ENCODE results near the gene NOTCH2. TPM values are rescaled to one million over a fixed set of nuclear protein-coding genes. Genes with fewer than 3 reads are reported as not detected.
"Not testable (repeated sequence)": the region's sequence is repeated elsewhere in the genome, so short reads cannot be mapped to it uniquely, and the experiment has no call there.

The NOTCH2 gene
- total RNA-seq, 1 donor from 2014 or later: 112 TPM

DNA sequence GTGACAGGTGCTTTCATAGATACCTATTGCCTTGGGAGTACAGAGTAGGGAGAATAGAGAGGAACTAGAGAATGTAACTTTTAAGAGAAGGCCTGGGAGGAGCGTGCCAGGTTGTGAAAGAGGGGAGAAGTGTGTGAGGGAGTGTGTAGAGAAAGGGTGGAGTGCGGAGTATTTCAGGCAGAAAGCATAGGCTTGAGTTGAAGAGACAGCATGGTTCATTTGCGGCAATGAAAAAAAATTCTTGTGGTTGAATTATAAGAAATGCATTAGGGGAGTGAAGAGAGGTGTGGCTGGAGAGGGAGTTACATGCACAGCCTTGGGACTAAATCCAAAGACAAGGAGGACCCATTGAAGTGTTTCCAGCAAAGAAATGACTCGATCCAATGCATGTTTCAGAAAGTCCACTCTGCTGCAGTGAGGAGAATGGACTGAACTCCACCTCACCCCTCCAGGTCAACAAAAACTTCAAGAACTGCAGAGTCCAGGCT is 91.4 kb downstream of the NOTCH2 start:
- H3K27ac Mint-ChIP-seq: no peak overlapping the region
- DNase-seq (ENCODE audit: low spot score, unreplicated experiment): no peak
- H3K4me3 Mint-ChIP-seq (ENCODE audit: low read depth): no peak overlapping the region
- TF ChIP-seq, protein P1, sequence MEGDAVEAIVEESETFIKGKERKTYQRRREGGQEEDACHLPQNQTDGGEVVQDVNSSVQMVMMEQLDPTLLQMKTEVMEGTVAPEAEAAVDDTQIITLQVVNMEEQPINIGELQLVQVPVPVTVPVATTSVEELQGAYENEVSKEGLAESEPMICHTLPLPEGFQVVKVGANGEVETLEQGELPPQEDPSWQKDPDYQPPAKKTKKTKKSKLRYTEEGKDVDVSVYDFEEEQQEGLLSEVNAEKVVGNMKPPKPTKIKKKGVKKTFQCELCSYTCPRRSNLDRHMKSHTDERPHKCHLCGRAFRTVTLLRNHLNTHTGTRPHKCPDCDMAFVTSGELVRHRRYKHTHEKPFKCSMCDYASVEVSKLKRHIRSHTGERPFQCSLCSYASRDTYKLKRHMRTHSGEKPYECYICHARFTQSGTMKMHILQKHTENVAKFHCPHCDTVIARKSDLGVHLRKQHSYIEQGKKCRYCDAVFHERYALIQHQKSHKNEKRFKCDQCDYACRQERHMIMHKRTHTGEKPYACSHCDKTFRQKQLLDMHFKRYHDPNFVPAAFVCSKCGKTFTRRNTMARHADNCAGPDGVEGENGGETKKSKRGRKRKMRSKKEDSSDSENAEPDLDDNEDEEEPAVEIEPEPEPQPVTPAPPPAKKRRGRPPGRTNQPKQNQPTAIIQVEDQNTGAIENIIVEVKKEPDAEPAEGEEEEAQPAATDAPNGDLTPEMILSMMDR (IDR thresholded peaks at IDR 0.05; ENCODE audit: unreplicated experiment): no peak
- H3K4me1 Mint-ChIP-seq (ENCODE audit: low read depth): peaks cover 4% of the 10 kb centered on the region
- no peaks in the 10 kb centered on the region for H3K9me3 Mint-ChIP-seq (ENCODE audit: low read depth)
- H3K27me3 Mint-ChIP-seq: no peaks in the 10 kb centered on the region
- H3K36me3 Mint-ChIP-seq (ENCODE audit: insufficient read depth): peaks cover 6% of the 10 kb centered on the region

DNA sequence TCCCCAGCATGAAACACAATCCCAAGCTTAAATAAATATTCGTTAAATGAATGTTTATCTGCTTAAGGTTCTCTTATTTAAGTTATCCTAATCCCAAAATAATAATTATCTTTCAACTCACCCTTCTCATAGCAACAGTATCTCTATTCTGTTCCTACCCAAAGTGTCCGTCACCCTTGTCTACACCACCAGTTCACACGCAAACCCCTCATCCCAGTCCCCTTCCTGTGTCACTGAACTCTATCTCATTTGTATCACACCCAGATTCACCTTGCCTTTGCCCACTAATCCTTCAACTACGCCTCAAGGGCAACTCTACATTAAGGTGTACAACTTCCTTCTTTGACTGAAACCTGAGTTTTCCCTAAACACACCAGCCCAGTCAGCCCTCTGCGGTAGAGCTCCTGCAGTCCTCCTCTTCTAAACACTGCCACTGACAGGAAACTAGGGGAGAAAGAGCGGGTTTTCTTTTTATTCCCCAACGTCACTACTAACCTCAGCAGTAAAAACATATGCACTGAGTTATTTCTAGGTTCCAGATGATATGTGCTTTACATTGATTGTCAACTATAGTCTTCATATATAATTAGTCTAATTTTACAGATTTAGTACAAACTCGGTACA is 92.2 kb downstream of the NOTCH2 start:
- DNase-seq (ENCODE audit: low spot score, unreplicated experiment); H3K27me3 Mint-ChIP-seq; H3K36me3 Mint-ChIP-seq (ENCODE audit: insufficient read depth); H3K4me3 Mint-ChIP-seq (ENCODE audit: low read depth); H3K4me1 Mint-ChIP-seq (ENCODE audit: low read depth); H3K9me3 Mint-ChIP-seq (ENCODE audit: low read depth): not testable (repeated sequence)
- H3K27ac Mint-ChIP-seq: peak overlapping the region; percentile 11

DNA sequence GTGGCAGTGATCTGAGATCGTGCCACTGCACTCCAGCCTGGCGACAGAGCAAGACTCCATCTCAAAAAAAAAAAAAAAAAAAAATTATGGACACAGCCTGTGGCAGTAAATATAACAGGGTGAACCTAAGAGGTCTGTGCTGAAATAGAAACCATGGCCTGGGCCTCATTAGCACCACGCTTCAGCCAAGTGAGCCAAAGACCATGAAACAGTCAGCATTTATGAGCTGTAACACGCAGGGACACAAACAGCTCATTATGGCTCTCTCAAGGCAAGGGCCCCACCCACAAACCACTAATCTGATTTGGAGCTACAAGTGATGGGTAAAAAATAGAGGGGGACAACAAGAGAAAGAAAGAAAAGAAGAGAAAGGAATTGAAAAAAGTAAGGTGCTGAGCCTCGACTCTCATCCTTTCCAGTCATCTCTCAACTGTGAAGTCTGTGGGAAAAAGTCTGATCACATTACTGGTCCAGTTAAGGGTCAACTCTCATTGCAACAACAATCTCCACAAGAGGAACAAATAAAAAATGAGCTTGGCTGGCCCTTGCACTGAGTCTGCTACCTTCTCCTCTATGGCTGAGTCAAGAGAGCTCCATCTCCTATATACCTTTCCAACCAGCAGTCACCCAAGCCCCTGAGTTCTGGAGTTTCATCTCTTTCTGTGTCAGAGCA is 93.7 kb downstream of the NOTCH2 start:
- not testable (repeated sequence) for H3K4me3 Mint-ChIP-seq (ENCODE audit: low read depth); H3K27me3 Mint-ChIP-seq; H3K9me3 Mint-ChIP-seq (ENCODE audit: low read depth); H3K4me1 Mint-ChIP-seq (ENCODE audit: low read depth); DNase-seq (ENCODE audit: low spot score, unreplicated experiment); H3K27ac Mint-ChIP-seq
- H3K36me3 Mint-ChIP-seq (ENCODE audit: insufficient read depth): peaks cover 12% of the 10 kb centered on the region

DNA sequence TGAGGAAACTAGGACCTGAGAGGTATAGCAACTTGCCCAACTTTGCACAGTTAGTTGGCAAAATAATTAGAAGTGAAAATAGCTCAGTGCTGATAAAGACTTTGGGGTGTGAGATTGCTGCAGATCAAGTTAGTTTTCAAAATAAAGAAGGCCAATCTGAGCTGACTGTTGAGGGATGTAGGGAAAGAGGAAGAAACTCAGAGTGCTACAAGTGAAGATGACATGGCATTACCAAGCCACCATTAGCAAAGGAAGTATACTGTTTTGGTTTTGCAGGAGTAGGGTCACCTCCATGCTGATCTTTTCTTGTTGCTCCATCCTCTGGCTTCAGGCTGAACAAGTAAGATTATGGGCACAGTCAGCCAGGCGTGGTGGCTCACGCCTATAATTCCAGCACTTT is 94.5 kb downstream of the NOTCH2 start:
- DNase-seq (ENCODE audit: low spot score, unreplicated experiment): no peak
- TF ChIP-seq, protein P1 (IDR thresholded peaks at IDR 0.05; ENCODE audit: unreplicated experiment): no peak
- Mint-ChIP-seq H3K9me3 (ENCODE audit: low read depth) (no peaks in the 10 kb centered on the region), H3K4me3 (ENCODE audit: low read depth) (no peak overlapping the region), H3K4me1 (ENCODE audit: low read depth) (peaks cover 4% of the 10 kb centered on the region), H3K27me3 (no peaks in the 10 kb centered on the region), H3K27ac (no peak overlapping the region), H3K36me3 (ENCODE audit: insufficient read depth) (peaks cover 16% of the 10 kb centered on the region)

DNA sequence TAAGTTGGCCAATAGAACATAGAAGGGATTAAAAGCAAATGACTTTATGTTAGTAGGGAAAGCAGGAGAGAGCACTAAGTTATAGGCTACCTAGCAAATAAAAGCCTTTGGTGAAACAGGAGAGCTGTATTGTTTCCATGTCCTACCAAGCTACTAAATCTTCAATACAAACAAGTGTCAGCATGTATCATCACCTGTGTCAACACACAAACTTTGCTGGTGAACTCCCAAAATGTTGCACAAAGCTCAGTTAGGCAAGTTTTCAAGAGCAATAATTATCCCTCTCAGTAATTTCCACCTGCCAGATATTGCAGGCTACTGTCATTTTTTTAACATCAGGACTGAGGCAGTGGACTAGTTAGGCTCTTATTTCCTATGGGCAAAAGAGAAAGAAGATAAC is 95.4 kb downstream of the NOTCH2 start:
- no peaks in the 10 kb centered on the region for H3K27me3 Mint-ChIP-seq
- H3K4me3 Mint-ChIP-seq (ENCODE audit: low read depth): no peak overlapping the region
- H3K36me3 Mint-ChIP-seq (ENCODE audit: insufficient read depth): peaks cover 17% of the 10 kb centered on the region
- peaks cover 4% of the 10 kb centered on the region for H3K4me1 Mint-ChIP-seq (ENCODE audit: low read depth)
- H3K27ac Mint-ChIP-seq: peak overlapping the region; percentile 23
- no peak for DNase-seq (ENCODE audit: low spot score, unreplicated experiment)
- no peaks in the 10 kb centered on the region for H3K9me3 Mint-ChIP-seq (ENCODE audit: low read depth)
- TF ChIP-seq, protein P1 (IDR thresholded peaks at IDR 0.05; ENCODE audit: unreplicated experiment): no peak

DNA sequence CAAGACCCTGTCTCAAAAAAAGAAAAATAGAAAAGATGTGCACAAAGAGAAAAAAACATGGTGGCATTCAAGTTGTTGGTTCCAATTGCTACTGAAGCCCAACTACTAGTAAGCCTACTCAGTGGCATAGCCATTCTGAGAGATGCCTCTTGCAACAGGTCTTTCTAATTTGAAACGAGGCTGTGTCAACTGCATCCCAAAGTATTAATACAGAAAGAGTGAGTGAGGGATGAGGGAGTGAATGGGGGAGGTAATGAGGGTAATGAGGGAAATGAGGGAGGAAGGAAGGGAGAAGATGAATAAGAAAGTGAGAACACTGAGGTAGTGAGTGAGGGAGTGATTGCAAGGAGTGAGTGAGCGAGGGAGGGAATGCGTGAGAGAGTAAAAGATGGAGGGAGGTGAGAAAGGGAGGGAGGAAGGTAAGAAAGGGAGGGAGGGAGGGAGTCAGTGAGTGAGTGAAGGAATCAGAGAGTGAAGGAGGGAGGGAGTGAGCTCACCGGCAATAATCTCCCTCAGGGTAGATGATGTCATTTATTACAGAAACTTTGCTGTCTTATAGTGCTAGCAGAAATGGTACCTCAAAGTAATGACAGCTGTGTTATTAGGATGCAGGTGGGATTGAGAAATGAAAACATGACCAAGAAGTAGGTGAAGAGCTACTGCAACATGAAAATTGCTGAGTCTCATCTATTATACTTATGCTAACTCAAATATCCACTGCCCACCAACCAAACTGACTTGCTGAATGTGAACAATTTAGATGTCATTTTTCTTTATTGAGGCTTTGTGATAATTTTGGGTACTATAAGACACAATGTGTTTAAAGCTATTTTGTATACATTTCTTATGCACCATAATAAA is 97.5 kb downstream of the NOTCH2 start:
- Mint-ChIP-seq H3K27ac (no peak overlapping the region), H3K36me3 (ENCODE audit: insufficient read depth) (peaks cover 24% of the 10 kb centered on the region), H3K9me3 (ENCODE audit: low read depth) (no peaks in the 10 kb centered on the region), H3K27me3 (no peaks in the 10 kb centered on the region), H3K4me1 (ENCODE audit: low read depth) (no peaks in the 10 kb centered on the region), H3K4me3 (ENCODE audit: low read depth) (no peak overlapping the region)
- TF ChIP-seq, protein P1 (IDR thresholded peaks at IDR 0.05; ENCODE audit: unreplicated experiment): no peak
- DNase-seq (ENCODE audit: low spot score, unreplicated experiment): no peak
